Stimulated activated CD8-positive, alpha-beta memory T cell treated with anti-CD3 and anti-CD28 coated beads, Interleukin-2, amount 100 ng/mL, for 1 hour (primary cell): ENCODE measurements around the gene SIGLEC5.

Experiments
- DNase-seq, 2 donors: peaks; one replicate each; pipeline ENCODE4 v3.0.0-alpha.2; 2020; ENCODE audit warnings: low read depth in 2 of 2

SIGLEC5 gene

GRCh38 chr19:51627491-51628138, 2.6 kb downstream of the SIGLEC5 start:
- DNase-seq, result no peak

- no peak for DNase-seq
These were observed 3.5 kb downstream of the SIGLEC5 start for GRCh38 chr19:51626675-51627074.

- no peak for DNase-seq
These were observed 9.0 kb downstream of the SIGLEC5 start for GRCh38 chr19:51621178-51621577.

- no peak for DNase-seq
These were observed 14.2 kb downstream of the SIGLEC5 start for GRCh38 chr19:51615991-51616390.

GRCh38 chr19:51614789-51615188, 15.4 kb downstream of the SIGLEC5 start:
- no peak for DNase-seq

GRCh38 chr19:51610576-51610975, 19.6 kb downstream of the SIGLEC5 start:
- no peak for DNase-seq

GRCh38 chr19:51607920-51608562, 22.2 kb downstream of the SIGLEC5 start:
- DNase-seq, result peak in 1 of 2 donors; percentile 19

- no peak for DNase-seq
These were observed 23.1 kb downstream of the SIGLEC5 start for GRCh38 chr19:51607077-51607476.

- DNase-seq, result no peak
These were observed 27.9 kb downstream of the SIGLEC5 start for GRCh38 chr19:51602189-51602854.

GRCh38 chr19:51600940-51601580, 29.1 kb downstream of the SIGLEC5 start:
- DNase-seq, result no peak

- DNase-seq, result no peak
These were observed 31.1 kb downstream of the SIGLEC5 start for GRCh38 chr19:51599084-51599483.

- no peak for DNase-seq
These were observed 31.9 kb downstream of the SIGLEC5 start for GRCh38 chr19:51598159-51598915.

GRCh38 chr19:51595190-51596175, 34.7 kb downstream of the SIGLEC5 start:
- no peak for DNase-seq

GRCh38 chr19:51594774-51595109, 35.5 kb downstream of the SIGLEC5 start:
- no peak for DNase-seq

GRCh38 chr19:51593969-51594773, 36.0 kb downstream of the SIGLEC5 start:
- DNase-seq, result peak; percentile 89 to 94

- no peak for DNase-seq
These were observed 36.9 kb downstream of the SIGLEC5 start for GRCh38 chr19:51593138-51593890.

- no peak for DNase-seq
These were observed 37.7 kb downstream of the SIGLEC5 start for GRCh38 chr19:51592521-51592920.

GRCh38 chr19:51590441-51590840, 39.8 kb downstream of the SIGLEC5 start:
- no peak for DNase-seq

- no peak for DNase-seq
These were observed 40.7 kb downstream of the SIGLEC5 start for GRCh38 chr19:51589511-51589910.
